ENCODE data around the gene IMMP2L.

Gene IMMP2L

DNA sequence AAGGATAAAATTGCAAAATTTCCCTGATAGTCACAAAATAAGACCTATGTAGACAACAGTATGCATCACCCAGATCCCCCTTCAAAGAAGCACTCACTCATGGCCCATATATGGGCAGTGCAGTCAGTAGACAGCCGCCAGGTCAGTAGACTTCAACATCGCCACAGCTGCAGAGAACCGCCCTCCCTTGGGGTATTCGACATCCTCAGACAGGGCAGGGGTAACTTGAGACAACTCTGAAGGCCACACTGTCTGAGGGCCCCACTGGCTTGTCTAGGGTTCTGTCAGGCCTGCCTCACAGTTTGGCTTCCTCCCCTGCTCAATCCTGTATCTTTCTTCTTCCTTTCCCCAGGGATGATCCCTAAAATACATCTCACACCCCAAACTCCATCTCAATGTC lies 172.3 kb downstream of the IMMP2L start:
- DNase-seq (ENCODE audit: low spot score), result no peak

DNA sequence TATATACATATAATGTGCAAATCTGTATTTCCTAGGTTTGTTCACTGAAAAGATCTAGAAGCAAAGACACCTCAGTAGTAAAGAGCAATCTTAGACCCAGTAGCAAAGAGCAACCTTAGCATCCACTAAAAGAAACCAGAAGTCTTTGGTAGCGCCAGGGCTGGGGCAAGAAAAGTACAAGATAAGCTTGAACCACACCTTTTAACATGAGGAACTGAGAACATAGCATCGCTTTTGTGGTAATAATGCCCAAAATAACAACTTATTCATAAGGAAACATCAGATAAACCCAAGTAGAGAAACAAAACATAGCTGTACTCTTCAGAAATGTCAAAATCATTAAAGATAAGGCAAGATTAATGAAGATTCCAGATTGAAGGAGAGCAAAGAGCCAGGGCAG lies 173.4 kb downstream of the IMMP2L start:
- no peak for DNase-seq (ENCODE audit: low spot score)

DNA sequence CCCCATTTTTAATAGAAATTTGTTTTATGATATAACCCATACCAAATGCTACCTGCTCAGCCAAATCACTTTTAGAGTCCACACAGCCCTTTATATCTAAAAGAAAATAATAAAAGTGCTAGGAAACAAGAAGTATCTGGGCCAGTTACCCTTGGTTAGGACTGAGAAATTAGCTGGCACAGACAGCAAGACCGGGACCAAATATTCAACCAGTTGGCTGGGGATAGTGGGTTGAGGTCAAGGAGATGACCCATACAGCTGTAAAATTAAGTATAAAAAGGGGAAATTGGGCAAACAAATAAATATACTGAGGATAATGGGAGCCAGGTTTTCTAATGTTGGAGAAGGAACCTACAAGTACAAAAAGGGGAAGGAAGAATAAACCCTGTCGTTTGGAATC lies 174.3 kb downstream of the IMMP2L start:
- no peak for DNase-seq (ENCODE audit: low spot score)

DNA sequence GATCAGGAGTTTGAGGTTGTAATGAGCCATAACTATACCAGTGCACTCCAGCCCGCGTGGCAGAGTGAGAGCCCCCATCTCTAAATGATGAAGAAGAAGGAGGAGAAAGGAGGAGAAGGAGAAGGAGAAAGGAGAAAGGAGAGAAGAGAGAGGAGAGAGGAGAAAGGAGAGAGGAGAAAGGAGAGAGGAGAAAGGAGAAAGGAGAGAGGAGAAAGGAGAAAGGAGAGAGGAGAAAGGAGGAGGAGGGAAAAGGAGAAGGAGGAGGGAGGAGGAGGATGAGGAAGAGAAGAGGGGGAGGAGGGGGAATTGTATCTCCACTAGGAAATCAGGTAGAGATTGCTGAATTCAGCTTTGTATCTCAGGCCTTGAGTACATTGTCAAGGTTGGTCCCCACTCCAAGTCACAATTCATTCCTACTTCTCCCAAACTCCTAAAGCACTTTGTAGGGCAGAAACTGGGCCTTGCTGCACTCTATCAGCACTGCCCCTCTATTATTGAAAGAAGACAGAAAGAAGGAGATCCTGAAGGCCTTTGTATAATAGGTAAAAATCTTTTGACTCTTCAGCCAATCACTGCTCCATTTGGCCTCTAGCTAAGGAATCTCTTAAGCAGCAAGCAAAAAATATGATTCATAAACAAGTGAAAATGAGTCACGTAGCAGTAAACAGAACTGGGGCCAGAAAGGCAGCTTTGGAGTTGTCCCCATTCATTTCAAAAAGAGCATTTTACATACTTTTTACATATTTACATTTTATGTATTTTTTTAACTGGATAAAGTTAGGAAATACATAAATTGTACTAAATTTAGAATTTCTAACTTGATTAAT lies 178.0 kb downstream of the IMMP2L start:
- no peak for DNase-seq (ENCODE audit: low spot score)

DNA sequence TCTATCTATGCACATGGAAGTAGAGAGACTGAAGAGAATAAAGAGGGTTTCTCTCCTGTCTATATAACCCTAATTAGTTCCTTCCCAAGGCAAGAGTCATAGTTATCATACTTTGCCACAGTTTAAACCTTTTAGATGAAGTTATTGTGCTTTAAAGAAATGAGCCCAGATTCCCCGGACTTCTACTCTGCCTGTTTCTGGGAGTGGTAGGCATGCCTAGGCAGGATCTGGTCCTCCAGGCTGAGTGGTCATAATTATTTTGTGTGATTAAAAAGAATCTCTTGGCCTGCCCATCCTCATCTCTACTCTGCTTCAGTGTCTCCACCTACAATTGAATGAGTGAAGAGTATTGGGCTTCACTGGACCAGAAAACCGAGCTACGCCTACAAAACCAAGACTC lies 179.2 kb downstream of the IMMP2L start:
- no peak for DNase-seq (ENCODE audit: low spot score)

DNA sequence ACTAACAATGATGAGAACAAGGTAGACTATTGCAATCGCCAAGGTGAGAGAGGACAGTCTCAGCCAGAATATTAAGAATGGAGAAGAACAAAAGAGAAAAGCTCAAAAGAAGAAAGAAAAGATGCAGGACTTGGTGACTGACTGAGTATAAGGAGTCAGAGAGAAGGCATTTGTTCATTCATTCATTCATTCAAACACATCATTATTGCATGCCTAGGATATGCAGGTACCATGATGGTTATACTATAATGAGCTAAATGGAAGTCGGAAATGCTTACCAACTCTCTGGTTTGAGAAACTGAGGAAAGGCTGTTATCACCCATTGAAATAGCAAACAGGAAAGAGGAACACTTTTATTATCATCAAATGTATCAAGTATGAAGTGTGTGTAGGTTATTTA lies 180.7 kb downstream of the IMMP2L start:
- DNase-seq (ENCODE audit: low spot score), result no peak

DNA sequence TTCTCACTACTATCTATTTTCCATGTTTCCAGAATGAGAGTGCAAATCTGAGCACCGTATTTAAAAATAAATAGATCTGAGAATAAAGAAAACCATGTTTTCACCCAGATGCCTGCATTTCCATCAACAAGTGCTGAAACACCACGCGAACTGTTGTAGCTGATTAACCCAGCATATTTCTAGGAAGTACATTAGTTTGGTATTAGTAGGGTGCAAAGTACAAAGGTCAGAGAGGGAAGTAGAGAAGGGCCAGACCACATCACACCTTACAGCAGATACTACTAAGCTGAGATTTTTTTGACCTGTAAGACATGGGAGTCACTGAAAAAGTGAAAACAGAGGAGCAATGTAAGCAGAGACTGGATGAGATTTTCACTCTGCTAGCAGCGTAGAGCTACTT lies 181.3 kb downstream of the IMMP2L start:
- DNase-seq (ENCODE audit: low spot score), result no peak

DNA sequence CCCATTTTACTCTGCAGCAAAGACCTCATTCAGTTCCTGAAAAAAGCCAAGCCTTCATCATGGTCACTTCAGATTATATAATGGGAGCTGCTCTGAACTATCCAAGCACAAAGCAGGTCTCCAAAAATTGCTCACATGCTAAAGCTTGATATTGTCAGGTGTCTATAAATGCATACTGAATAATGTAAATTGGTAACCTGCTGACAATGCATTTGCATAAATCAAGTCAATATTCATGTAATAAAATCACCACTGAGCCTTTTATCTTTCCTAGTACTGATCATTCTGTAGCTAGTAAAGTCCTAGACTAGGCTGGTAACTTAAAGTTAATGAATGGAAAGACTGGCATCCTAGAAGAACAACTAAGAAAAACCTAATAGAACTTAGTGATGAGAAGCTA lies 188.3 kb downstream of the IMMP2L start:
- no peak for DNase-seq (ENCODE audit: low spot score)

DNA sequence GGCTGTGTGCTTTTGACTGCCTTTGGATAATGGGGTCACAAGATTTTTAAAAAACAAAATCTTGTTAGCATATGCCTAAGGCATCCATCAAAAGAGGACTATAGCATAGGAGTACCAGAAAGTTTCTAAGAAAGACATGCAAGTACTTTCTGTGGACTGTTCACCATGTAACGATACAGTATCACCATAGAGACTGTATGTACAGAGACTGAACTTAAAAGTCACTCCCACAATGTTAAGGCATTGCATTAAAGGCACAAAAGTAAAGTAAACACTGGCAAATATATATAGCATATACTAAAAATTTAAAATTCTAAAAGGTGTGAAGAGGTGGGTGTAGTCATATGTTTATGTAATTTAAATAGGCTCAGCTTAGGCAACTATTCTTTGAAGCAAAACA lies 190.9 kb downstream of the IMMP2L start:
- DNase-seq (ENCODE audit: low spot score), result no peak

DNA sequence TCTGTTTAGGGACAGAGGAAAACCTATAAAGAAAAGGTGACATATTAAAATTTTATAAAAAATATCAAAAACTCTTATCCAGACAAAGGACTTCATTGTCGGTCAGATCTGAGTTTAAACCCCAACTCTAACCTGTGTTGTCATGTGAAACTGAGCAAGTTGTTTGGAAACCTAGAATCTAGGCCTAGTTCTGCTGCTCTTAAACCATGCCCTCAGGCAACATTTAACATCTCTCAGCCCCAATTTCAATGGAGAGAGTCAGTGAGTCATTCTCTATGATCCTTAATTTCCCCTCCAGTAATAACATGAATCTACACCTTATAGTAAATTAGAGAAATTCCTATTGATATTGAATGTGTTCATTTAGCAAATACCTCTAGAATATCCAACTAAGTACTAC lies 192.3 kb downstream of the IMMP2L start:
- no peak for DNase-seq (ENCODE audit: low spot score)

DNA sequence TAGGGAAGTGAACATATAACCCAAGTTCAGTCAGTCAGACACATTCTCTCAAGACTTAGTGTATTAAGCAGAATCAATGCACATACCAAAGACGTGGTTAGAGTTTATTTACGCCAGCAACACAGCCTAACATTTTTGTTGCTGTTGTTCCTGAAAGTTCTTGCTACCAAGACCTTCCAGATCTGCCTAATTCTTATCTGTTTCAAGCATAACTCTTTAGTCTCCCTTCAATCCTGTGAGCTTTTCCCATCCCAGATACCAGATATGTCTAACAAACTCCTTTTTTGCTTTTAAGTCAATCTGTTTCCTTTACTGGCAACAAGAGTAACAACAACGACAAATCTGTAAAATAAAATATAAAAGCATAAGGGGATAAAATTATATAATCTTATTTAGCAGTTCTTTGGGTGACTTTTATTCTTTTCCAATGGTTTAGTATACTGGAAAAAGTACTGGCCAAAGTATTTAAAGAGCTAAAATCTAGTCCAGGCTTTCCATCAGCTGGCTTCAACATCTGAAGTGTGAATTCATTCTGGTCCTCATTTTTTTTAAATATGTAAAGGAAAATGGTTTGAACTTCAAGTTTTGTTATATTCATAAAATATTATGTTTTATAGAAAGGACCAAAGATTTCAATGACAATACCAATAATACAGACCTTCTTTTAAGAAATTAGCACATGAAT lies 193.8 kb downstream of the IMMP2L start:
- DNase-seq (ENCODE audit: low spot score), result no peak

DNA sequence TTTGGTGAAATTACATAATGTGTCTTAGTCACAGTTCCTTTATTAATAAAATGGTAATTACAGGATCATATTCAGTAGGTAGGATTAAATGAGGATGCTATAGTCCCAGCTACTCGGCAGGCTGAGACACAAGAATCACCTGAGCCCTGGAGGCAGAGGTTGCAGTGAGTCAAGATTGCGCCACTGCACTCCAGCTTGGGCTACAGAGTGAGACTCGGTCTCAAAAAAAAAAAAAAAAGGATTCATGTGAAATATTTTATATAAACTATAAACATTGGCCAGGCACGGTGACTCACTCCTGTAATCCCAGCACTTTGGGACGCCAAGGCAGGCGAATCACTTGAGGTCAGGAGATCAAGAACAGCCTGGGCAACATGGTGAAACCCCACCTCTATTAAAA lies 197.9 kb downstream of the IMMP2L start:
- DNase-seq (ENCODE audit: low spot score), result no peak

DNA sequence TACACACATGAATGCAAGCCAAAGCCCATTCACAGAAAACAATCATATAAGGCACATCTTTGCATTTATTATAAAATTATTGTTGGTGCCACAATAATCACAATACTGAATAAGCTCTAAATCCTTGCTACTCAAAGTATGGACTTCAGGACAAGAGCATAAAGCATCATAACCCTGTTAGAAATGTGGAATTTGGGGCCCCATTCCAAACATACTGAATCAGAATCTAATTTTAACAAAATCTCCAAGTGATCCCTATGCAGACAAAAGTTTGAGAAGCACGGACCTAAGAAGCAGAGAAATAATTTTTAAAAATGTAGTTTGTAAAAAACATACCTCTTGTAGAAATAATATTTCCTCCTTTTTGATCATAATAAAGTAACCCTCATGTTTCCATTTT lies 199.2 kb downstream of the IMMP2L start:
- DNase-seq (ENCODE audit: low spot score), result no peak

DNA sequence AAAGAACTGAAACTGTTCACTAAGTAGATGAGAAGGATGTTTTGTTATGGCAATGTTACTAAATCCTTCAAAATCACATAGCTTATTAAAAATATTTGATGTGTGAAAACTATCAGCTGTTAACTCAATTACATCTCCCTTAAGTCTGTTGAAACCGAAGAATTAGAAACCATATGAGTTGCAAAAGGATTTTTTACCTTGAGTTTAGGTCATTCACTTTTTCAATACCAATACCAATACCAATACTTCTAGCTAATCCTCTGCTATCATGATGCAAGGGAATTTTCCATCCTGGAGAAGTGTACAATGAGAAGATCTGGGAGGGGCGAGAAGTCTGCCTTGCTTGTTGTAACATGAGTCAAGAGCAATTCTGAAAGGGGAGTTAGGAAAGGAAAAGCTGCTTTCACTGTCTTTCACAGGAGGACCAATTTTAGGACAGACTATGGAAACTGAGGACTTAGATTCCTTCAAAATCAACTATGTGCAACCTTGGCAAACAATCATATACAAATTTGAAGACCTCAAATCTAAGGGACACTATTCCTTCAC lies 199.7 kb downstream of the IMMP2L start:
- no peak for DNase-seq (ENCODE audit: low spot score)

DNA sequence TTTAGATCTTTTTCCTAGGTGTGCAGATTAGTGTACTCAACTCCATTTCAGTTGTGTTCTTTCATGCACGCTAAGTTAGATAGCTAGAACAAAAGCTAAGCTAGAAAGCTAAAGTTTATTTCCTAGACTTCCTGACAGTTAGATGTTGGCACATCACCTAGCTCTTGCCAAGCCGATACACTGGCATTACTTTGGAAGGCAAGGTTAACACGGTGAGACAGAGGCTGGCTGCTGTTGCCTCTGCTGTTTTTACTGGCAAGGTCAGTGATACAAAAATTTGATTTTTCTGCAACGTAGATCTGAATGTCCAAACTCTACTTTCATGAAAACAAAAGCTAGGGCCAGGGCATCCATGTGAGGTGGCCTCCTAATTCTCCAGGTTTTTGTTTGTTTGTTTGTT lies 203.4 kb downstream of the IMMP2L start:
- DNase-seq (ENCODE audit: low spot score), result no peak

DNA sequence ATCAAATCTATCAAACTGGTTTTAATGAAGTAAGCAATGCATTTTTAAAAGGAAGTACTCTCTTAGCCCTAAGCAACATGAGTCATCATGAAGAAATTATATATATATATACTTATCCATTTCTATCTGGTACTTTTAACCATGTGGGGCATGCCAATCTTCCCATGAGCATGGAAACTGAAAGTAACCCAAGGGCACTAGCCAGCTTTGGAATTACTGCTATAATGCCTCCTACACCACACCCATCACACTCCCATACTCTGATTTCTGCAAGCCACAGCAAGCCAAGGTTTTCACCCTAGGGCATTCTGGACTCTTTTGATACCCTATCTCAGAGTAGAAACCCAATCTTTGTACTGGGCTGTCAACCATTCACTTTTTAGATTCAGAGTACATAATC lies 204.6 kb downstream of the IMMP2L start:
- no peak for DNase-seq (ENCODE audit: low spot score)

DNA sequence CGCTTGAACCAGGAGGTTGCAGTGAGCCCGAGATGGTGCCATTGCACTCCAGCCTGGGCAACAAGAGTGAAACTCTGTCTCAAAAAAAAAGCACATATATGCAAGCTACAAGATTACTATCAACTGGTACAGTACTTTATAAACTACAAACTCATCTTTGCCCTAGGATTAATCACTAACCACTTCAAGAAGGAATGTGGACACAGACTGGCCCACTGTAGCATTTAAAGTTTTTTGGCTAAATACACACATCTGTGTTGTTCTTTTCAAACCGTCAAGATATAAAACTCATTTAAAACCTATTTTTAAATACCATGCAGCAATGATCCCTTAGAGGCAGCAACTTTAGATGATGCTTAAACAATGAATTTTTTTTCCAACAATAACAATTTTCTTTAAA lies 205.4 kb downstream of the IMMP2L start:
- DNase-seq (ENCODE audit: low spot score), result no peak

DNA sequence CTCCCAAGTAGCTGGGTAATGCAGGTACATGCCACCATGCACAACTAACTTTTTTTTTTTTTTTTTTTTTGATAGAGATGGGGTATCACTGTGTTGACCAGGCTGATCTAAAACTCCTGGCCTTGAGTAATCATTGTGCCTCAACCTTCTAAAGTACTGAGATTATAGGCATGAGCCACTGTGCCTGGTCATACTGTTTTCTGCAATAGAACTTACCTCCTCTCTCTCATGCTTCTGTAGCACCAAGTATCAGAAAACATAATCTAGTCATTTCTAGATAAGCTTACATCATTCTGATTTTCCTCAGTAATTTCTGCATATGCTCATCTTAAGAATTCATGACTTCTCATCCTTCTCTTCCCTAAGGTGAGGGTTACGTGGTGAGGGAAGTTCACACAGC lies 210.0 kb downstream of the IMMP2L start:
- DNase-seq (ENCODE audit: low spot score), result no peak

DNA sequence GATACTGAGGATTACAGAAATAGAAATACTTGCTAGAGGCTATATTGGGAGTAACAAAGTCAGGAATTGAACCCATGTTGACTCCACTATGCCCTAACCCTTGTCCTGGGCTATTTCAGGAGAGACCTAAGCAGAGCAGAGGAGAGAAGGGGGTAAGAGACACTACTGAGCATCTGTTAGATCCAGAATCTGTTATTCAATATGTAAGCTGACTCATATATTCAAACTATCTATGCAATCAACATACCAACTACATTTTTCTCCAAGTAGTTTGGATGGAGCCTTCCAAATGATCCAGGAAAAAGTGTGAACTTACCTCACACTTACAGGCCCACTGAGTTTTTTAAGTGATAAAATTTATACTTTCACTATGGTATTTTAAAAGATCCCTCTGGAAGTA lies 216.1 kb downstream of the IMMP2L start:
- no peak for DNase-seq (ENCODE audit: low spot score)

DNA sequence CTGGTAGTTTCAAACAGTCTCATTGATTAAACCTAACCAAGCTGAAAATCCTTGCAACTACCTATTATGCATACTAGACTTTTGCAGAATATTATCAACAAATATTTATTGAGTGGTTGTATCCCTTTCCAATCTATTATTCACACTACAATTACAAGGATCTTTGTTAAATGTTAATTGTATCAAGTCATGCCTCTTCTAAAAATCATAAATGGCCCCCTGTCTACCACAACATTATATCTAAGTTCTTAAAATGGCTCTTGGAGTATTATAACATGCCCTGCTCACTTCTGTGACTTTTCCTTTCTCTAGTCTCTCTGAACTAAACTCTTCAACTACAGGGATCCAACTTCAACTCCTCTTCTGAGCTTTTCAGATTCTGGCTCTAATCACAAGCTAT lies 219.3 kb downstream of the IMMP2L start:
- no peak for DNase-seq (ENCODE audit: low spot score)

DNA sequence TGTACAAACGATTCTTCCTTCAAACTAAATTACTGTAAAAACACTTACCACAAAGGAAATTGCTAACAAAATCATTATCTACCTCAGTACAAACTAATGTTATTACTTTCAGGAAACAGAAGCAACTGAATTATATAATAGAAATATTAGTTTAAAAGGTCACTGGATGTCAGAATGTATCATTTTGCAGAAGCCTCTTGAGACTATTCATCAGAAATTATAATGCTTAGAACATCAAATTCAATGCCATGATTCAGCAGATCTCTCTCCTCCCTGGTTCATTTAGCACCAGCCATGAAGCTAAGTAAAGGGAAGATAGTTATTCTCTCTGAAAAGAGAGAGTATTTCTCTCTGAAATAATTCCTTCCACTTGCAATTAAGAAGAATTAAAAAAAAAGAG lies 223.3 kb downstream of the IMMP2L start:
- DNase-seq (ENCODE audit: low spot score), result no peak

DNA sequence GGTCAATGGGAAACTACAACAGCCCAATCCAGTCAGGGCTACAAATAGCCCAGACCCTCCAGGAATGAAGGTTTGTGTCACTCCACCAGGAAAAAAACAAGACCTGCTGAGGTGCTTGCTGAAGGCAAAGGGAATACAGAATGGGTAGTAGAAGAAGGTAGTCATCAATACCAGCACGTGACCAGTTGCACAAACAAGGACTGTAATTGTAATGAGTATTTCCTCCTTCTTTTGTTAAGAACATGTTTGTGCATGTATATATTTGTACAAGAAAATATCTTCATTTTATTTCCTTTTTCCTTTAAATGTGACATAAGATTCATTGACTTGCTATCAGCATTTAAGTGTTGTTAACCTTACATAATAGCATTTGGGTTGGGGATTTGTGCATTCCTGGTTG lies 229.3 kb downstream of the IMMP2L start:
- no peak for DNase-seq (ENCODE audit: low spot score)

DNA sequence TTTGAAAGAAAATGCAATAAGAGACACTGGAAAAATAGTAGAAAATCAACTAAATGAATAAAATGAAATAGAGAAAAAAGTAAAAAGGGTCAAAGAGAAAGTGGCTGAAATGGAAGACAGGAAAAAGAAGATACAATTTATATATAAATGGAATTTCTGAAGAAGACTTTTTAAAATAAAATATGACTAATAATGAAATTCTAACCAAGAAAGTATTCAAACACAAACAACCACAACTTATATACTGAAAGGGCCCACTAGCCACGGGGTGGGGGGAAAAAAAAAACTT lies 232.1 kb downstream of the IMMP2L start:
- no peak for DNase-seq (ENCODE audit: low spot score)

Measured in CD4-positive, alpha-beta T cell treated with Interleukin-15 for 4 hours (primary cell).